B cell (primary cell): ENCODE data around the gene TMEM108.

Experiments
- CTCF ChIP-seq: fragments of 200-600 bp; IDR thresholded peaks from one replicate; pipeline ENCODE4 v1.8.0; 2022; ENCODE audit warnings: antibody characterized with exemption, mild to moderate bottlenecking
- EZH2 ChIP-seq: IDR thresholded peaks from 2 replicates; pipeline ENCODE4 v1.6.1; 2012; ENCODE audit warnings: borderline replicate concordance, low read depth, mild to moderate bottlenecking, moderate library complexity, low read length; ENCODE audit not compliant: insufficient read depth, poor library complexity, severe bottlenecking

DNA sequence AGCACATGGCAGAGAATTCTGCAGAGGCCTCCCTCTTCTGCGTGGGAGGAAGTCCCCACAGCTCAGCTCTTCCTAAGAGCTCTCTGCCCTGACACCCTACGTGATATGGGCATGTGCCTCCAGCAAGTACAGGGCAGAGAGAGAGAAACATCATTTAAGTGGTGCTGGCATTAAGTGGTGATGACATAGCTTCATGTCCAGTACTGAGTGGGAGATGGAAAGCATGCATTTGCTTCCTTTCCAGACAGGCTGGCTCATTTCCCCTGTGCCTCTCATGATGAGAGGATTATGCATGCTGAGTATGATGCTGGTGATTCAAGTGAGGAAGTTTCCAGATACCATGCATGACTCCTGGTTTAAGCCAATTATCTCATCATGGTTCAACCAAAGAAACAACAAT, 388.5 kb downstream of the TMEM108 start:
- TF ChIP-seq CTCF, result no peak
- TF ChIP-seq EZH2, result no peak
